Measurements from ENCODE around the gene SHISA9. TPM values are rescaled to one million over a fixed set of nuclear protein-coding genes. Genes with fewer than 3 reads are reported as not detected.

The SHISA9 gene
- total RNA-seq, 4 donors from 2014 or later = 3.6 to 10.8 (median 4.6) TPM

DNA sequence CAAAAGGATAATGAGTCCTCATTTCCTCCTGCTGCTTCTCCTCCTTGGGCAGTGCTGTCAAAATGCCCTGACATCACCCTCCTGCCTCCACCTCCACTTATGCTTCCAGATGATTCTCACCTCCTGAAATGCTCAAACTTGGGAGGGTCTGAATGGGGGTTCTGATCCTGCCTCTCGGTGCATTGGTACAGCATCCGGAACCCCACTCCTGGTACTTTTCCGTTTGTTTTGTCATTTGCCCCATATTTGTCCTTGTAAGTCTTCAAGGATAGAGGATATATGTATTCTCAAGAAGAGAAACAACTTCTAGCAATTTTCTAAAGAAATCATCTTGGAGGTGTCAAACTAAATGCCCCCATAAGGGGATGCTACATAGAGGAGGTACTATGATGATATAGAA, 148.3 kb downstream of the SHISA9 start:
- Histone ChIP-seq H3K4me3 (no peak overlapping the region), H3K27me3 (no peaks in the 10 kb centered on the region), H3K9me3 (peaks cover 0 to 14% (median 7%) of the 10 kb centered on the region in 4 donors), H3K27ac (replicated peaks in 1 of 4) (no peak overlapping the region), H3K36me3 (no peaks in the 10 kb centered on the region), H3K4me1 (no peaks in the 10 kb centered on the region)
- DNase-seq (ENCODE audit: extremely low spot score) = no peak
- no peak for TF ChIP-seq CTCF (IDR thresholded peaks at IDR 0.05)
- no peak for TF ChIP-seq POLR2AphosphoS5 (IDR thresholded peaks at IDR 0.05)
- TF ChIP-seq POLR2A (IDR thresholded peaks at IDR 0.05; ENCODE audit: low read depth) = no peak
- TF ChIP-seq EP300 (IDR thresholded peaks at IDR 0.05) = no peak
- WGBS = 91% methylated on average over 3 of the region's 3 CpGs
- intact Hi-C loops (cut with DNase I) = no loop called here

DNA sequence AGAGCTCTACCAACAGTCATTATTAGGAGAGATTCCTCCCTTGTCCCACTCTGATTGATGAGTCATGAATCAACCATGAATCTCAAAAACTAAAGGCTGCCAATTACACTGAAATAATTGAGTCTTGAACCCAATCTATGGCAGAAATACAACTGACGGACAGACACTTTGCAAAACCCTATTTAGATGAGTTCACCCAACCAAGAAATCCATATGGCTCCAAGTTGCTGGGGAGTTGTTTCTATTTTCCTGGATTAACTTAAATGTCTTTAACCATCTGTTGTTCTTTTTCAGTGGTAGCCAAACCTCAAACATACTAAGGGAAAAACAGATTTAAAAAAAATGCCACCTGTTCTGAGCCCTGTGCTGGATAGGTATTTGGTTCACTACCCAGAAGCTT, 151.0 kb downstream of the SHISA9 start:
- peaks cover 0 to 14% (median 7%) of the 10 kb centered on the region in 4 donors for H3K9me3 ChIP-seq
- TF ChIP-seq CTCF (IDR thresholded peaks at IDR 0.05) (no peak), POLR2A (IDR thresholded peaks at IDR 0.05; ENCODE audit: low read depth) (no peak)
- H3K4me3 ChIP-seq = no peak overlapping the region
- no peak overlapping the region for H3K27ac ChIP-seq (replicated peaks in 1 of 4)
- no peaks in the 10 kb centered on the region for H3K4me1 ChIP-seq
- 71% methylated on average over 1 of the region's 1 CpG for WGBS
- intact Hi-C loops (cut with DNase I) = no loop called here
- no peak for DNase-seq (ENCODE audit: extremely low spot score)
- no peaks in the 10 kb centered on the region for H3K27me3 ChIP-seq
- H3K36me3 ChIP-seq = no peaks in the 10 kb centered on the region

- TF ChIP-seq POLR2A (IDR thresholded peaks at IDR 0.05; ENCODE audit: low read depth) (no peak), EP300 (IDR thresholded peaks at IDR 0.05) (no peak), POLR2AphosphoS5 (IDR thresholded peaks at IDR 0.05) (no peak), CTCF (IDR thresholded peaks at IDR 0.05) (no peak)
- Histone ChIP-seq H3K27me3 (no peaks in the 10 kb centered on the region), H3K9me3 (peaks cover 0 to 1% (median 0%) of the 10 kb centered on the region in 4 donors), H3K27ac (replicated peaks in 1 of 4) (no peak overlapping the region), H3K4me1 (no peaks in the 10 kb centered on the region), H3K4me3 (no peak overlapping the region), H3K36me3 (no peaks in the 10 kb centered on the region)
- intact Hi-C loops (cut with DNase I) = no loop called here
- 86% methylated on average over 3 of the region's 3 CpGs for WGBS
- DNase-seq (ENCODE audit: extremely low spot score) = no peak
Observed at GRCh38 chr16:13055480-13055879, 154.1 kb downstream of the SHISA9 start.

- no peak for DNase-seq (ENCODE audit: extremely low spot score)
- H3K36me3 ChIP-seq = no peaks in the 10 kb centered on the region
- H3K4me3 ChIP-seq = no peak overlapping the region
- no peaks in the 10 kb centered on the region for H3K9me3 ChIP-seq
- 64% methylated on average over 4 of the region's 5 CpGs for WGBS
- H3K27me3 ChIP-seq = no peaks in the 10 kb centered on the region
- no peak overlapping the region for H3K27ac ChIP-seq (replicated peaks in 1 of 4)
- H3K4me1 ChIP-seq = no peaks in the 10 kb centered on the region
- TF ChIP-seq POLR2AphosphoS5 (IDR thresholded peaks at IDR 0.05) (no peak), CTCF (IDR thresholded peaks at IDR 0.05) (no peak), EP300 (IDR thresholded peaks at IDR 0.05) (no peak), POLR2A (IDR thresholded peaks at IDR 0.05; ENCODE audit: low read depth) (no peak)
- intact Hi-C loops (cut with DNase I) = no loop called here
Observed at GRCh38 chr16:13056607-13057006, 155.2 kb downstream of the SHISA9 start.

DNA sequence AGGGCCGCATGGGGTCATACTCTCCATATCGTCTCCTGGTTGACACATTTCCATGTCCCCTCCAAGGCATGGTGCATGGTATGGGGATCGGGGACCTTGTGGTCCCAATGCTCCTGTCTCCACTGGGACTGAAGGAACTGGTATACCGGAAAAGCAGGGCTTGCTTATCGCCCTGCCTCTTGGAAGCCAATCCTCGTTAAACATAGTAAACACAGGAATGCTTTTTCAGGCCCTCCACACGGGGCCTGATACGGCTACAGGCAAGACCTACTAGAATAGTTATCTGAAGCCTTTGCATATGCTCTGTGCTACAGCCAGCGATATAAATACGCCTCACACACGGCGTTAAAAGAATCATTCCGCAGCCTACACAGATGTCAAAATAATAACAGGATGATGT, 159.5 kb downstream of the SHISA9 start:
- H3K27ac ChIP-seq (replicated peaks in 1 of 4) = no peak overlapping the region
- 95% methylated on average over 6 of the region's 13 CpGs for WGBS
- H3K4me3 ChIP-seq = no peak overlapping the region
- H3K9me3 ChIP-seq = peaks cover 0 to 3% (median 0%) of the 10 kb centered on the region in 4 donors
- DNase-seq (ENCODE audit: extremely low spot score) = no peak
- TF ChIP-seq EP300 (IDR thresholded peaks at IDR 0.05) = no peak
- no peak for TF ChIP-seq POLR2AphosphoS5 (IDR thresholded peaks at IDR 0.05)
- no peak for TF ChIP-seq POLR2A (IDR thresholded peaks at IDR 0.05; ENCODE audit: low read depth)
- no peak for TF ChIP-seq CTCF (IDR thresholded peaks at IDR 0.05)
- intact Hi-C loops (cut with DNase I) = no loop called here
- no peaks in the 10 kb centered on the region for H3K4me1 ChIP-seq
- H3K27me3 ChIP-seq = no peaks in the 10 kb centered on the region
- H3K36me3 ChIP-seq = no peaks in the 10 kb centered on the region

All from esophagus muscularis mucosa (tissue), 4 donors.